Ascending aorta (tissue), 2 donors: ENCODE measurements around the gene PTPRR. TPM values are rescaled to one million over a fixed set of nuclear protein-coding genes. Genes with fewer than 3 reads are reported as not detected.

Source experiments
- DNase-seq, 2 donors: peaks; one replicate each; pipeline ENCODE4 v3.0.0-alpha.2; 2019; ENCODE audit warnings: low spot score in 2 of 2
- H3K27ac ChIP-seq, 2 donors: fragments of 200-600 bp; sonication (generic); one replicate each; pipeline ENCODE4 v1.5.1; 2016 to 2017; ENCODE audit warnings: mild to moderate bottlenecking in 1 of 2
- H3K27me3 ChIP-seq: fragments of 200-600 bp; sonication (generic); one replicate; pipeline ENCODE4 v1.5.1; 2017
- H3K36me3 ChIP-seq, 2 donors: fragments of 200-600 bp; sonication (generic); one replicate each; pipeline ENCODE4 v1.5.1; 2016
- H3K4me1 ChIP-seq, 2 donors: fragments of 200-600 bp; sonication (generic); one replicate each; pipeline ENCODE4 v1.5.1; 2016 to 2017; ENCODE audit warnings: mild to moderate bottlenecking in 1 of 2
- H3K4me3 ChIP-seq, 2 donors: fragments of 200-600 bp; sonication (generic); one replicate each; pipeline ENCODE4 v1.5.1; 2016 to 2017; ENCODE audit warnings: mild to moderate bottlenecking in 1 of 2
- H3K9me3 ChIP-seq, 2 donors: fragments of 200-600 bp; sonication (generic); one replicate each; pipeline ENCODE4 v1.5.1; 2016
- intact Hi-C: fragments of 100-400 bp; cut with DNase I; formaldehyde crosslinking; loops from one replicate; pipeline ENCODE4 v1.15.1; 2023
- total RNA-seq: library from RNA; depleted of rRNA; stranded (reverse); fragments of >200 nt; gene quantifications from one replicate; pipeline ENCODE4 v1.1.0, GENCODE V29; 2016
- TF ChIP-seq, protein P1 (sequence below), 3 experiments: fragments of 200-600 bp in 2 of 3; fragments of 450-650 bp in 1 of 3; sonication (generic) in 2 of 3; IDR thresholded peaks; one replicate each; pipeline ENCODE4 v1.5.1; 2016 to 2019; ENCODE audit warnings: antibody characterized with exemption in 3 of 3, mild to moderate bottlenecking in 1 of 3, moderate library complexity in 1 of 3

Gene PTPRR
- total RNA-seq, 1 donor from 2014 or later: not detected

DNA sequence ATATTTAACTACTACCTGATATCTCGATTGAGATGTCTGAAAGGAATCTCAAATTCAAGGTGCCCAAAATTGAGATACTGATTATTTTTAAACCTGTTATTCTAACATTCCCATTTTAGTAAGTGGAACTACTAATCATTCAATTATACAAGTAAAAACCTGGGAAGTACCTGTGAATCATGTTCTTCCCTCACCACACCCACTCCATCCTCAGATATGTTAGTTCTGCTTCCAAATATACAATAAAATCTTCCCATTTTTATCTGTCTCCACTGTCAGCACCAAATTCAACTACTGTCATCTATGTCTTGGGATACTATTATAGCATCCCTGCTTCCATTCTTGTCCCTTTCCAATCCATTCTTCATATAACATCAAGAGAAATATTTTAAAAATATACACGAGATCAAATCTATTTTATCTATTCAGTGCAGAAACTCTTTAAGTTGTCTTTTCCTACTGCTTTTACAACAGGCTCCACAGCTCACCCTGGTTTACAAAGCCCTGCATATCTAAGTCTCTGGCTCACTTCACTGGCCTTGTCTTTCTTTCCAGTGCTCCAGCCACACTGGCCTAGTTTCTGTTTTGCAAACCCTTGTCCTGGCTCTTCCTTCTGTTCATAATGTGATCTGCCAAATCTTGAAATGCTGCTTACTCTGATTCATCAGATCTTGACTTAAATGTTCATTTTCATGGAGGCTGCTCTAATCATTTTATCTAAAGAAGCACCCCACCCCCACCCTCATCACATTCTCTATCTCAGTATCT, 122.3 kb downstream of the PTPRR start:
- DNase-seq: no peak
- no peaks in the 10 kb centered on the region for H3K27me3 ChIP-seq
- H3K4me3 ChIP-seq: no peak overlapping the region
- no peaks in the 10 kb centered on the region for H3K4me1 ChIP-seq
- H3K36me3 ChIP-seq: no peaks in the 10 kb centered on the region
- intact Hi-C loops: no loop called here
- no peaks in the 10 kb centered on the region for H3K9me3 ChIP-seq
- TF ChIP-seq, protein P1, sequence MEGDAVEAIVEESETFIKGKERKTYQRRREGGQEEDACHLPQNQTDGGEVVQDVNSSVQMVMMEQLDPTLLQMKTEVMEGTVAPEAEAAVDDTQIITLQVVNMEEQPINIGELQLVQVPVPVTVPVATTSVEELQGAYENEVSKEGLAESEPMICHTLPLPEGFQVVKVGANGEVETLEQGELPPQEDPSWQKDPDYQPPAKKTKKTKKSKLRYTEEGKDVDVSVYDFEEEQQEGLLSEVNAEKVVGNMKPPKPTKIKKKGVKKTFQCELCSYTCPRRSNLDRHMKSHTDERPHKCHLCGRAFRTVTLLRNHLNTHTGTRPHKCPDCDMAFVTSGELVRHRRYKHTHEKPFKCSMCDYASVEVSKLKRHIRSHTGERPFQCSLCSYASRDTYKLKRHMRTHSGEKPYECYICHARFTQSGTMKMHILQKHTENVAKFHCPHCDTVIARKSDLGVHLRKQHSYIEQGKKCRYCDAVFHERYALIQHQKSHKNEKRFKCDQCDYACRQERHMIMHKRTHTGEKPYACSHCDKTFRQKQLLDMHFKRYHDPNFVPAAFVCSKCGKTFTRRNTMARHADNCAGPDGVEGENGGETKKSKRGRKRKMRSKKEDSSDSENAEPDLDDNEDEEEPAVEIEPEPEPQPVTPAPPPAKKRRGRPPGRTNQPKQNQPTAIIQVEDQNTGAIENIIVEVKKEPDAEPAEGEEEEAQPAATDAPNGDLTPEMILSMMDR (IDR thresholded peaks at IDR 0.05): no peak
- no peak overlapping the region for H3K27ac ChIP-seq

DNA sequence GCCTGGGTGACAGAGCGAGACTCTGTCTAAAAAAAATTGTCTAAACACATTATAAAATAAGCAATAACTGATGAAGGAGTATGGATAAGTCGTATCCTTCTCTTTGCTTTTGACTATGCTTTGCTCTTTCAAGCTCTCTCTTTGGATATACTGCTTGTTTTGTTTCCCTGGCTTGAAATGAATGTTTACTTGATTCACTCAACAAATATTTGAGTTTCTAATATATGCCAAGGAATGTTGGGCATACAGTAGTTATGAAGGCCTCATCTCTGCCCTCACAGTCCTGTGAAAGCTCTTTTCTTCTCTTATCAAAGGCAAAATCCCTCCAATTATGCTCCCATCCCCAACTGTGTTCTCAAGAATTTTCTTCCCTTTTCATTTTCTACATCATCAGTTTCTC, 123.5 kb downstream of the PTPRR start:
- no peaks in the 10 kb centered on the region for H3K9me3 ChIP-seq

DNA sequence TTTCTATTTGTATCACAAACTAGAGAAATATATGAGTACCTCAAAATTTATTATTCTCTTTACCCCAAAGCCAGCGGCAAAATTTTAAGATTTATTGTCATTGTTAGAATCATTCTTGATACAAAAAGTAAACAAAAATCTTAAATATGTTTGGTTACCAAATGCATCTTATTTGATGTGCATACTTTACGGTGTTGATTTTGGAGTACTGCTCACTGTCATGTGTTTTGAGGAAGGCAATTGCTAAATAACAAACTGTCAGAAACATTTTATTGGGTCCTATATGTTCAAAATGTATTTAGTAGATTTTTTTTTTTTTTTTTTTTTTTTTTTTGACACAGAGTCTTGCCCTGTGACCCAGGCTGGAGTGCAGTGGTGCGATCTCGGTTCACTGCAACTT, 124.9 kb downstream of the PTPRR start:
- no peak for DNase-seq
- Histone ChIP-seq H3K36me3 (no peaks in the 10 kb centered on the region), H3K4me1 (no peaks in the 10 kb centered on the region), H3K27ac (no peak overlapping the region), H3K27me3 (no peaks in the 10 kb centered on the region), H3K9me3 (no peaks in the 10 kb centered on the region), H3K4me3 (no peak overlapping the region)
- intact Hi-C loops: no loop called here
- TF ChIP-seq, protein P1 (IDR thresholded peaks at IDR 0.05): no peak

More for the DNA sequence above, 123.5 kb downstream of the PTPRR start:
- Histone ChIP-seq H3K36me3 (no peaks in the 10 kb centered on the region), H3K27ac (no peak overlapping the region), H3K4me3 (no peak overlapping the region), H3K27me3 (no peaks in the 10 kb centered on the region), H3K4me1 (no peaks in the 10 kb centered on the region)
- no peak for DNase-seq
- TF ChIP-seq, protein P1 (IDR thresholded peaks at IDR 0.05): no peak
- intact Hi-C loops: no loop called here

DNA sequence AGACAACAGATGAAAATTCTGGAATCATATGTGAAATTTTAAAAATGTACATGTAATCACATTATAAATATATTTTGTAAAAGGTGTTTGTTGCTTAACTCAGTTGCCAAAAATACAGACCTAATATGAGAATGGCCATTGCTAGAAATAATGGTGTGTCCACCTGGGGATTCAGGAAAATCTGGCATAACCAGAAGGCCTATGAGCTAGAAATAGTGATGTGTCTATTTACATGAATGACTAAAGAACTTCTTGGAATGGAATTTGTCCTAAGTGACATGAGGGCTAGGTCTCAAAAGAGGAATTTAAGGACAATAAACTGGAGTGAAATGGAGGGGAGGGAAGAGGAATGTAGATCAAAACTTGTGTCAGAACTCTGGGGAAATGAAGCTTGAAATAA, 126.4 kb downstream of the PTPRR start:
- DNase-seq: no peak
- H3K36me3 ChIP-seq: no peaks in the 10 kb centered on the region
- no peak overlapping the region for H3K4me3 ChIP-seq
- no peaks in the 10 kb centered on the region for H3K27me3 ChIP-seq
- no peak overlapping the region for H3K27ac ChIP-seq
- no peaks in the 10 kb centered on the region for H3K9me3 ChIP-seq
- no peaks in the 10 kb centered on the region for H3K4me1 ChIP-seq
- intact Hi-C loops: no loop called here
- TF ChIP-seq, protein P1 (IDR thresholded peaks at IDR 0.05): no peak

DNA sequence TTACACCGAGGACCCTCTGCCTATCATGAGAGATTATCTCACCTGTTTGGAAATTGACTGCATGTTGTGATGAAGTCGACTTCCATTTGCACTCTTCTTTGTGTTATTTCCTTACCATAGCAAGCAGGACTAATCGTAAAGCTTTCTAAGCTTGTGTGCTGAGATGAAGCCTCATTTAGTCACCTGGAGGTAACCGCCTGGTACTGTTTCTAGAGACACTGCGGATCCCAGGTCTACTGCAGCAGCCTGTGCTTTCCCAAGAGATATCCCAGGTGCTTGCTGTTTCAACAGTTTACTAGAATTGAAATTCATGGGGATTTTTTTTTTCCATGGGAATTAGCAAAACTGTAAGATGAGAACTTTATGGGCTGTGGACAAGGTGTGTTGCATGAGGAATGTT, 131.8 kb downstream of the PTPRR start:
- Histone ChIP-seq H3K9me3 (no peaks in the 10 kb centered on the region), H3K36me3 (no peaks in the 10 kb centered on the region), H3K27ac (no peak overlapping the region), H3K4me1 (no peaks in the 10 kb centered on the region), H3K27me3 (no peaks in the 10 kb centered on the region), H3K4me3 (no peak overlapping the region)
- TF ChIP-seq, protein P1 (IDR thresholded peaks at IDR 0.05): no peak
- DNase-seq: no peak
- intact Hi-C loops: no loop called here
